HUES64 (cell line): Measurements from ENCODE around the gene SMAD4.

Experiments used
- H3K27ac ChIP-seq: 2 replicates; pipeline ENCODE4 v1.7.0; 2013; ENCODE audit warnings: low read depth, low read length, inconsistent platforms
- H3K27me3 ChIP-seq: 2 replicates; pipeline ENCODE4 v1.6.1; 2013; ENCODE audit warnings: mild to moderate bottlenecking, low read length; ENCODE audit not compliant: insufficient read depth
- H3K36me3 ChIP-seq: 2 replicates; pipeline ENCODE4 v1.6.1; 2013; ENCODE audit warnings: mild to moderate bottlenecking, low read length; ENCODE audit not compliant: insufficient read depth
- H3K4me1 ChIP-seq: 2 replicates; pipeline ENCODE4 v1.6.1; 2013; ENCODE audit warnings: mild to moderate bottlenecking, low read length, moderate library complexity; ENCODE audit not compliant: insufficient read depth
- H3K4me3 ChIP-seq: 2 replicates; pipeline ENCODE4 v1.5.1; 2013; ENCODE audit warnings: mild to moderate bottlenecking, low read length, moderate library complexity
- H3K9ac ChIP-seq: 2 replicates; pipeline ENCODE4 v1.6.1; 2013; ENCODE audit warnings: mild to moderate bottlenecking, low read depth, low read length
- H3K9me3 ChIP-seq: 2 replicates; pipeline ENCODE4 v1.6.1; 2013; ENCODE audit warnings: low read depth, low read length; ENCODE audit not compliant: insufficient read depth
- WGBS: fragments of 150-250, 120-280 bp; methylation state at CpG from one replicate; pipeline ENCODE4 v1.1.7; 2013; ENCODE audit warnings: missing lambda C conversion rate; 5-methylcytosine and 5-hydroxymethylcytosine counted together

SMAD4 gene

DNA sequence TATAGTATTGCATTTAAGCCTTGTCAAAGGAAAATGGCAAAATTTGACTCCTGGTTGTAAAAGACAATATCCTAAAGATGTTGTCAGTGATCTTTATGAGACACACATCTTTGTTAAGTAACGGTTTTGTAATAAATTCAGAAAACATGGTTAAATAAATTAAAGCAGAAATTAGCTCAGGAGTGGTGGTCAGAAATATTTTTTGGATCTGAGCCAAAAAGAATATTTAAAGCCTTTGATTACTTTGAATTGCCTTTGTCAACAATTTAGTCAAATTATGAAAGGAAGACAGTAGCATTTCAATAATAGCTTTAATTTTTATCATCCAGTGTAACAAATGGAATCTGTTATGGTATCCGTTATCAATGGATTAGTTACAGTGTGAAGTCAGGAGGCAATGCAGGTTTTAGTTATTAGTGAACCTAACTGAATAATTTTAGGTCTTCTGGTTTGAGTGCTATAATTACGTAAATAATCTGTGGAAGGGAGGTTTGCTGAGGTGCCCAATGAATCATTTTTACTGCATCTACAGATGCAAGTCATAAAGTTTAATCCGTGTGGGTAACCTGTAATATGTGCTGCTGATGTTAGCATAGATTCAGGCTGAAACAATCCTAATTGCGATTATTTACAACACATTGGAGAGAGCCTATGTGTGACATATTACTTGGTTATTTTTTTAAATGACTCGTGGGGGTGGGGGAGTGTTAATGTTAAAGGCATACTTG is 42.7 kb downstream of the SMAD4 start:
- Histone ChIP-seq H3K9me3 (no peaks in the 10 kb centered on the region), H3K4me1 (no peaks in the 10 kb centered on the region), H3K4me3 (no peak overlapping the region), H3K27ac (no peak overlapping the region), H3K9ac (no peak overlapping the region), H3K27me3 (no peaks in the 10 kb centered on the region), H3K36me3 (peaks cover 92% of the 10 kb centered on the region)
- 93% methylated on average over 6 of the region's 6 CpGs for WGBS

- Histone ChIP-seq H3K4me1 (no peaks in the 10 kb centered on the region), H3K9me3 (no peaks in the 10 kb centered on the region), H3K27me3 (no peaks in the 10 kb centered on the region), H3K9ac (no peak overlapping the region), H3K36me3 (peaks cover 92% of the 10 kb centered on the region), H3K27ac (no peak overlapping the region), H3K4me3 (no peak overlapping the region)
- 89% methylated on average over 1 of the region's 1 CpG for WGBS
Measured at GRCh38 chr18:51074605-51075004, 44.6 kb downstream of the SMAD4 start.

- H3K27ac ChIP-seq, result no peak overlapping the region
- H3K4me1 ChIP-seq, result no peaks in the 10 kb centered on the region
- no peaks in the 10 kb centered on the region for H3K27me3 ChIP-seq
- H3K9me3 ChIP-seq, result no peaks in the 10 kb centered on the region
- H3K9ac ChIP-seq, result no peak overlapping the region
- H3K4me3 ChIP-seq, result no peak overlapping the region
- WGBS, result 96% methylated on average over 4 of the region's 4 CpGs
- H3K36me3 ChIP-seq, result peaks cover 92% of the 10 kb centered on the region
Measured at GRCh38 chr18:51076503-51076902, 46.5 kb downstream of the SMAD4 start.

GRCh38 chr18:51077217-51077616 is 47.2 kb downstream of the SMAD4 start:
- Histone ChIP-seq H3K27ac (no peak overlapping the region), H3K36me3 (peaks cover 92% of the 10 kb centered on the region), H3K4me1 (no peaks in the 10 kb centered on the region), H3K27me3 (no peaks in the 10 kb centered on the region), H3K9ac (no peak overlapping the region), H3K9me3 (no peaks in the 10 kb centered on the region), H3K4me3 (no peak overlapping the region)
- 93% methylated on average over 2 of the region's 2 CpGs for WGBS

DNA sequence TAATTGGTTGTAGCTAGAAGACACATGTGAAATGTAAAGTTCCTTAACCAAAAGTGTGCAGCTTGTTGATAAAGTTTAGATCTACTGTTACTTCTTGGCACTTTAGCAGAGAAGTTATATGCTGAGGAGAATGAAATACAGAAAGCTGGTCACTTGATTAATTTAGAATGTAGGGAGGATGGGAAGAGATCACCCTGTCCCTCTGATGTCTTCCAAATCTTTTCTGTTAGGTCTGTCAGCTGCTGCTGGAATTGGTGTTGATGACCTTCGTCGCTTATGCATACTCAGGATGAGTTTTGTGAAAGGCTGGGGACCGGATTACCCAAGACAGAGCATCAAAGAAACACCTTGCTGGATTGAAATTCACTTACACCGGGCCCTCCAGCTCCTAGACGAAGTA is 48.0 kb downstream of the SMAD4 start:
- Histone ChIP-seq H3K4me3 (no peak overlapping the region), H3K27ac (no peak overlapping the region), H3K9me3 (no peaks in the 10 kb centered on the region), H3K36me3 (peaks cover 92% of the 10 kb centered on the region), H3K4me1 (no peaks in the 10 kb centered on the region), H3K9ac (no peak overlapping the region), H3K27me3 (no peaks in the 10 kb centered on the region)
- WGBS, result 98% methylated on average over 5 of the region's 5 CpGs

DNA sequence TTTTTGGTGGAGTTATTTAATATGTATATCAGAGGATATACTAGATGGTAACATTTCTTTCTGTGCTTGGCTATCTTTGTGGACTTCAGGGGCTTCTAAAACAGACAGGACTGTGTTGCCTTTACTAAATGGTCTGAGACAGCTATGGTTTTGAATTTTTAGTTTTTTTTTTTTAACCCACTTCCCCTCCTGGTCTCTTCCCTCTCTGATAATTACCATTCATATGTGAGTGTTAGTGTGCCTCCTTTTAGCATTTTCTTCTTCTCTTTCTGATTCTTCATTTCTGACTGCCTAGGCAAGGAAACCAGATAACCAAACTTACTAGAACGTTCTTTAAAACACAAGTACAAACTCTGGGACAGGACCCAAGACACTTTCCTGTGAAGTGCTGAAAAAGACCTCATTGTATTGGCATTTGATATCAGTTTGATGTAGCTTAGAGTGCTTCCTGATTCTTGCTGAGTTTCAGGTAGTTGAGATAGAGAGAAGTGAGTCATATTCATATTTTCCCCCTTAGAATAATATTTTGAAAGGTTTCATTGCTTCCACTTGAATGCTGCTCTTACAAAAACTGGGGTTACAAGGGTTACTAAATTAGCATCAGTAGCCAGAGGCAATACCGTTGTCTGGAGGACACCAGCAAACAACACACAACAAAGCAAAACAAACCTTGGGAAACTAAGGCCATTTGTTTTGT is 52.7 kb downstream of the SMAD4 start:
- peaks cover 3% of the 10 kb centered on the region; the same call in 1 of the 2 replicates for H3K9me3 ChIP-seq
- no peak overlapping the region for H3K27ac ChIP-seq
- peaks cover 92% of the 10 kb centered on the region for H3K36me3 ChIP-seq
- H3K9ac ChIP-seq, result no peak overlapping the region
- 88% methylated on average over 2 of the region's 2 CpGs for WGBS
- no peak overlapping the region for H3K4me3 ChIP-seq
- no peaks in the 10 kb centered on the region for H3K27me3 ChIP-seq
- H3K4me1 ChIP-seq, result no peaks in the 10 kb centered on the region

GRCh38 chr18:51083398-51083797 is 53.4 kb downstream of the SMAD4 start:
- H3K36me3 ChIP-seq, result peaks cover 86% of the 10 kb centered on the region
- WGBS, result 100% methylated on average over 1 of the region's 1 CpG
- H3K9ac ChIP-seq, result no peak overlapping the region
- no peak overlapping the region for H3K4me3 ChIP-seq
- peaks cover 7% of the 10 kb centered on the region; the same call in 1 of the 2 replicates for H3K9me3 ChIP-seq
- H3K27me3 ChIP-seq, result no peaks in the 10 kb centered on the region
- H3K27ac ChIP-seq, result no peak overlapping the region
- no peaks in the 10 kb centered on the region for H3K4me1 ChIP-seq

- H3K4me1 ChIP-seq, result no peaks in the 10 kb centered on the region
- no peaks in the 10 kb centered on the region for H3K27me3 ChIP-seq
- H3K9me3 ChIP-seq, result peaks cover 15% of the 10 kb centered on the region; the same call in 1 of the 2 replicates
- H3K9ac ChIP-seq, result no peak overlapping the region
- H3K27ac ChIP-seq, result no peak overlapping the region
- H3K36me3 ChIP-seq, result peaks cover 37% of the 10 kb centered on the region
- WGBS, result 100% methylated on average over 1 of the region's 1 CpG
- no peak overlapping the region for H3K4me3 ChIP-seq
Measured at GRCh38 chr18:51088410-51088809, 58.4 kb downstream of the SMAD4 start.

DNA sequence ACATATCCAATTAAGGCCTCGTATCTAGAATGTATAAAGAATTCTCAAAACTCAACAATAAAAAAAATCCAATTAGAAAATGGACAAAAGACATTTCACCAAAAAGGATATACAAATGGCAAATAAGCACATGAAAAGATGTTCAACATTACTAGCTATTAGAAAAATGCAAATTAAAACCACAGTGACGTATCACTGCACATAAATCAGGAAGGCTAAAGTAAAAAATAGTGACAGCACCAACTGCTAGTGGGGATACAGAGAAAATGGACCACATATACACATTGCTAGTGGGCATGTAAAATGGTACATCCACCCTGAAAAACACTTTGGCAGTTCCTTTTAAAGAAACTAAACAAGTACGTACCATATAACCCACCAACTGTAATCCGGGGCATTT is 59.7 kb downstream of the SMAD4 start:
- Histone ChIP-seq H3K9me3 (peaks cover 15% of the 10 kb centered on the region; the same call in 1 of the 2 replicates), H3K9ac (no peak overlapping the region), H3K27ac (no peak overlapping the region), H3K4me1 (no peaks in the 10 kb centered on the region), H3K36me3 (peaks cover 24% of the 10 kb centered on the region), H3K27me3 (no peaks in the 10 kb centered on the region), H3K4me3 (no peak overlapping the region)
- 100% methylated on average over 4 of the region's 4 CpGs for WGBS

DNA sequence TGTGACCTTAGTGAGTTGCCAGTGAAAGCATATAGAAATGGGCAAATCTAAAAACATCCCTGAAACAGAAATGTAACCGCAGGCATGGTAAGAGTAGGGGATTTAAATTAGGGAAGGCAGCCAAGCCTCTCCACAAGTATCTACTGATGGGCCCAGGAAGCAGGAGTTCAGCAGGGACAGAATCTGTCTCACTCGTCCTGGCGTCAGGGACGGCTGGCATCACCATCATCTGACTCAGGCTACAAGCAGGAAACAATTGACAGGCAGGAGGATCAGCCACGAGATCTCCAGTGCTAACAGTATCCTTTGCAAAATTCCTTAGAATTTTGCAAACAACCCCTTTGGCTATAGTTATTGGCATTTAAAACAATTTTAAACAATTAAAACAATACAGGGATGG is 61.3 kb downstream of the SMAD4 start:
- H3K27me3 ChIP-seq, result no peaks in the 10 kb centered on the region
- no peak overlapping the region for H3K27ac ChIP-seq
- WGBS, result 88% methylated on average over 5 of the region's 5 CpGs
- peaks cover 15% of the 10 kb centered on the region; the same call in 1 of the 2 replicates for H3K9me3 ChIP-seq
- peaks cover 9% of the 10 kb centered on the region for H3K36me3 ChIP-seq
- no peaks in the 10 kb centered on the region for H3K4me1 ChIP-seq
- H3K9ac ChIP-seq, result no peak overlapping the region
- no peak overlapping the region for H3K4me3 ChIP-seq

GRCh38 chr18:51092117-51092516 is 62.1 kb downstream of the SMAD4 start:
- no peak overlapping the region for H3K27ac ChIP-seq
- H3K4me3 ChIP-seq, result no peak overlapping the region
- 80% methylated on average over 2 of the region's 2 CpGs for WGBS
- H3K9ac ChIP-seq, result no peak overlapping the region
- H3K9me3 ChIP-seq, result peaks cover 12% of the 10 kb centered on the region; the same call in 1 of the 2 replicates
- H3K36me3 ChIP-seq, result 0 out of 2 replicates have a peak, but pooled peaks cover under 1% of the 10 kb centered on the region
- H3K4me1 ChIP-seq, result no peaks in the 10 kb centered on the region
- H3K27me3 ChIP-seq, result no peaks in the 10 kb centered on the region
